ENCODE data around the gene ZNF486.
A peak's percentile ranks its signal among the peaks of the same experiment; 100 is the strongest.

Gene ZNF486

GRCh38 chr19:20235156-20235555, 68.1 kb downstream of the ZNF486 start:
- Histone ChIP-seq H3K27ac (ENCODE audit: low read depth, low read length, poor library complexity, severe bottlenecking) (no peak overlapping the region), H3F3A (ENCODE audit: insufficient read depth, low read length) (no peaks in the 10 kb centered on the region), H3K36me3 (ENCODE audit: insufficient read depth, low read length) (peaks cover 61% of the 10 kb centered on the region), H3K4me2 (ENCODE audit: low read length) (no peak overlapping the region), H4K20me1 (ENCODE audit: insufficient read depth, low read length) (no peaks in the 10 kb centered on the region), H3K9ac (ENCODE audit: low read length) (no peak overlapping the region), H3K27me3 (ENCODE audit: insufficient read depth, low read length) (no peaks in the 10 kb centered on the region), H2AFZ (ENCODE audit: low read length) (no peak overlapping the region), H3K79me2 (ENCODE audit: insufficient read depth, low read length) (peaks cover 11% of the 10 kb centered on the region), H3K4me3 (ENCODE audit: low read depth, low read length, poor library complexity, severe bottlenecking) (no peak overlapping the region), H3K4me1 (ENCODE audit: insufficient read depth, low read length, severe bottlenecking) (peaks cover 11% of the 10 kb centered on the region), H3K9me3 (ENCODE audit: low read length) (peaks cover 16% of the 10 kb centered on the region; the same call in 1 of the 2 replicates), H3K9me2 (ENCODE audit: low read depth, low read length) (no peaks in the 10 kb centered on the region)
- TF ChIP-seq EZH2 (IDR thresholded peaks at IDR 0.05; ENCODE audit: borderline replicate concordance, low read length) (no peak), CTCF (IDR thresholded peaks at IDR 0.05; ENCODE audit: low read length) (no peak)

GRCh38 chr19:20237773-20238623, 71.0 kb downstream of the ZNF486 start:
- no peak overlapping the region; the same call in 1 of the 2 replicates for H2AFZ ChIP-seq (ENCODE audit: low read length)
- peak overlapping the region; percentile 84 for H3K9ac ChIP-seq (ENCODE audit: low read length)
- H3F3A ChIP-seq (ENCODE audit: insufficient read depth, low read length): no peaks in the 10 kb centered on the region
- peak overlapping the region; percentile 79 for H3K4me3 ChIP-seq (ENCODE audit: low read depth, low read length, poor library complexity, severe bottlenecking)
- peak overlapping the region; percentile 81 for H3K4me2 ChIP-seq (ENCODE audit: low read length)
- H3K36me3 ChIP-seq (ENCODE audit: insufficient read depth, low read length): peaks cover 40% of the 10 kb centered on the region
- peaks cover 11% of the 10 kb centered on the region for H3K4me1 ChIP-seq (ENCODE audit: insufficient read depth, low read length, severe bottlenecking)
- peaks cover 16% of the 10 kb centered on the region; the same call in 1 of the 2 replicates for H3K9me3 ChIP-seq (ENCODE audit: low read length)
- no peaks in the 10 kb centered on the region for H3K27me3 ChIP-seq (ENCODE audit: insufficient read depth, low read length)
- H3K79me2 ChIP-seq (ENCODE audit: insufficient read depth, low read length): peaks cover 11% of the 10 kb centered on the region
- TF ChIP-seq EZH2 (IDR thresholded peaks at IDR 0.05; ENCODE audit: borderline replicate concordance, low read length): no peak
- TF ChIP-seq CTCF (IDR thresholded peaks at IDR 0.05; ENCODE audit: low read length): peak; percentile 22; the same call in 1 of the 2 replicates
- H3K9me2 ChIP-seq (ENCODE audit: low read depth, low read length): no peaks in the 10 kb centered on the region
- no peaks in the 10 kb centered on the region for H4K20me1 ChIP-seq (ENCODE audit: insufficient read depth, low read length)
- H3K27ac ChIP-seq (ENCODE audit: low read depth, low read length, poor library complexity, severe bottlenecking): peak overlapping the region; percentile 62

GRCh38 chr19:20243629-20244028, 76.6 kb downstream of the ZNF486 start:
- Histone ChIP-seq H3K27me3 (ENCODE audit: insufficient read depth, low read length) (no peaks in the 10 kb centered on the region), H3K27ac (ENCODE audit: low read depth, low read length, poor library complexity, severe bottlenecking) (no peak overlapping the region), H3K79me2 (ENCODE audit: insufficient read depth, low read length) (no peaks in the 10 kb centered on the region), H2AFZ (ENCODE audit: low read length) (no peak overlapping the region), H3K36me3 (ENCODE audit: insufficient read depth, low read length) (no peaks in the 10 kb centered on the region), H3K4me3 (ENCODE audit: low read depth, low read length, poor library complexity, severe bottlenecking) (no peak overlapping the region), H4K20me1 (ENCODE audit: insufficient read depth, low read length) (no peaks in the 10 kb centered on the region), H3K9me3 (ENCODE audit: low read length) (no peaks in the 10 kb centered on the region), H3K4me2 (ENCODE audit: low read length) (no peak overlapping the region), H3K4me1 (ENCODE audit: insufficient read depth, low read length, severe bottlenecking) (peaks cover 4% of the 10 kb centered on the region), H3F3A (ENCODE audit: insufficient read depth, low read length) (no peaks in the 10 kb centered on the region), H3K9ac (ENCODE audit: low read length) (no peak overlapping the region), H3K9me2 (ENCODE audit: low read depth, low read length) (no peaks in the 10 kb centered on the region)
- TF ChIP-seq CTCF (IDR thresholded peaks at IDR 0.05; ENCODE audit: low read length) (no peak), EZH2 (IDR thresholded peaks at IDR 0.05; ENCODE audit: borderline replicate concordance, low read length) (no peak)
